SK-N-SH treated with all-trans-retinoic acid at 6 μM for 48 hours (cell line): ENCODE results near the gene ECE1.
A peak's percentile ranks its signal among the peaks of the same experiment; 100 is the strongest.

Experiments
- ATAC-seq: fragments of 200-7000 bp; cut with Tn5 transposase; 3 replicates; pipeline ENCODE4 v1.9.1; 2020; ENCODE audit warnings: mild to moderate bottlenecking, moderate library complexity
- BACH2 ChIP-seq: fragments of 250-450 bp; sonication (Bioruptor Pico); IDR thresholded peaks from 2 replicates; pipeline ENCODE4 v1.9.0; 2021; ENCODE audit warnings: mild to moderate bottlenecking, borderline replicate concordance
- CSDC2 ChIP-seq: fragments of 250-450 bp; sonication (Bioruptor Pico); IDR thresholded peaks from 2 replicates; pipeline ENCODE4 v1.5.0; 2020; ENCODE audit warnings: mild to moderate bottlenecking, moderate library complexity
- ESRRG ChIP-seq: fragments of 250-450 bp; sonication (Bioruptor Pico); IDR thresholded peaks from 2 replicates; pipeline ENCODE4 v1.6.1; 2021; ENCODE audit warnings: mild to moderate bottlenecking
- GLIS3 ChIP-seq: fragments of 250-450 bp; sonication (Bioruptor Pico); IDR thresholded peaks from 2 replicates; pipeline ENCODE4 v1.5.0; 2020; ENCODE audit warnings: mild to moderate bottlenecking, moderate library complexity
- ISL1 ChIP-seq: fragments of 250-450 bp; sonication (Bioruptor Pico); IDR thresholded peaks from 2 replicates; pipeline ENCODE4 v2.1.2; 2022; ENCODE audit warnings: mild to moderate bottlenecking, moderate library complexity
- OSR1 ChIP-seq: fragments of 250-450 bp; sonication (Bioruptor Pico); IDR thresholded peaks from 2 replicates; pipeline ENCODE4 v1.8.0; 2022; ENCODE audit warnings: moderate library complexity, mild to moderate bottlenecking, inconsistent platforms
- PPARA ChIP-seq: fragments of 250-450 bp; sonication (Bioruptor Pico); IDR thresholded peaks from 2 replicates; pipeline ENCODE4 v1.5.0; 2020; ENCODE audit warnings: mild to moderate bottlenecking, borderline replicate concordance
- RARB ChIP-seq: fragments of 250-450 bp; sonication (Bioruptor Pico); IDR thresholded peaks from 2 replicates; pipeline ENCODE4 v1.8.0; 2021; ENCODE audit warnings: mild to moderate bottlenecking, moderate library complexity
- SNAI2 ChIP-seq: fragments of 250-450 bp; sonication (Bioruptor Pico); IDR thresholded peaks from 2 replicates; pipeline ENCODE4 v1.5.0; 2020; ENCODE audit warnings: mild to moderate bottlenecking, moderate library complexity
- TOX ChIP-seq: fragments of 250-450 bp; sonication (Bioruptor Pico); IDR thresholded peaks from 2 replicates; pipeline ENCODE4 v1.8.0; 2021; ENCODE audit warnings: mild to moderate bottlenecking, moderate library complexity, borderline replicate concordance
- ZC3H10 ChIP-seq: fragments of 250-450 bp; sonication (Bioruptor Pico); IDR thresholded peaks from 2 replicates; pipeline ENCODE4 v1.5.1; 2021; ENCODE audit warnings: mild to moderate bottlenecking, moderate library complexity
- ZNF565 ChIP-seq: fragments of 450-650 bp; formaldehyde crosslinking; conservative IDR thresholded peaks from 2 replicates; pipeline ENCODE4 v1.5.0; 2020; ENCODE audit warnings: low read depth, mild to moderate bottlenecking, moderate library complexity
- ZNF70 ChIP-seq: fragments of 450-650 bp; formaldehyde crosslinking; IDR thresholded peaks from 2 replicates; pipeline ENCODE4 v1.5.0; 2020; ENCODE audit warnings: mild to moderate bottlenecking, moderate library complexity
- ZNF8 ChIP-seq: fragments of 450-650 bp; formaldehyde crosslinking; IDR thresholded peaks from 2 replicates; pipeline ENCODE4 v1.5.0; 2020; ENCODE audit warnings: mild to moderate bottlenecking, moderate library complexity
- TF ChIP-seq, protein P1 (sequence below): fragments of 250-450 bp; sonication (Bioruptor Pico); IDR thresholded peaks from 2 replicates; pipeline ENCODE4 v1.5.1; 2021; ENCODE audit warnings: mild to moderate bottlenecking, moderate library complexity
- TF ChIP-seq, protein P2 (sequence below): fragments of 250-450 bp; sonication (Bioruptor Pico); IDR thresholded peaks from 2 replicates; pipeline ENCODE4 v1.8.0; 2020; ENCODE audit warnings: mild to moderate bottlenecking, moderate library complexity, borderline replicate concordance
- TF ChIP-seq, protein P3 (sequence below): fragments of 250-450 bp; sonication (Bioruptor Pico); IDR thresholded peaks from 2 replicates; pipeline ENCODE4 v1.5.0; 2020; ENCODE audit warnings: mild to moderate bottlenecking, moderate library complexity
- TF ChIP-seq, protein P4 (sequence below): fragments of 250-450 bp; sonication (Bioruptor Pico); IDR thresholded peaks from 2 replicates; pipeline ENCODE4 v1.8.0; 2021; ENCODE audit warnings: low read depth, mild to moderate bottlenecking, moderate library complexity, borderline replicate concordance
- TF ChIP-seq, protein P5 (sequence below): fragments of 250-450 bp; sonication (Bioruptor Pico); IDR thresholded peaks from 2 replicates; pipeline ENCODE4 v1.5.1; 2020; ENCODE audit warnings: low read depth, mild to moderate bottlenecking, moderate library complexity

The ECE1 gene

DNA sequence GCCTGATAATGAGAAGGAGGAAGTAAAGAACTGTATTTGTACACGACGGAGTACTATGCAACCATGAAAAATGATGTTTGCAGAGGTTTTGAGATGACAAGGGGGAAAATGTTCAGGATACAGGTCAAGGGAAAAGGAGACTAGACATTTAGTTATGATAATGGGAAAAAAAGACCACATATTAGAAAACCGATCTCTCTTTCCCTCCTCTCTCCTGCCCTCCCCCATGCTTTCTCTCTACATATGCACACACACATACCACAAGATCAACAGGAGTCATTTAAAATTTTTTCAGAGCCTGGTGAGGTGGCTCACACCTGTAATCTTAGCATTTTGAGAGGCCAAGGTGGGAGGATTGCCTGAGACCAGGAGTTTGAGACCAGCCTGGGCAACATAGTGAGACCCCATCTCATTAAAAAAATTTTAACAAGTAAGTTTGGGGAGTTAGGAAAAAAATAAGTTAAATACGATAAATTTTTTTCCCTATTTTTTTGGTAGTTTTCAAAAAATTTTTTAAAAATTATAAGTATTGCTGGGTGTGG lies 44.5 kb downstream of the ECE1 start:
- TF ChIP-seq CSDC2 (CRISPR knock-in tag) (no peak), ESRRG (no peak), RARB (no peak), SNAI2 (CRISPR knock-in tag) (no peak), GLIS3 (CRISPR knock-in tag) (no peak), ZNF8 (no peak), ZC3H10 (CRISPR knock-in tag) (no peak), ISL1 (CRISPR knock-in tag) (no peak)
- TF ChIP-seq, protein P1, sequence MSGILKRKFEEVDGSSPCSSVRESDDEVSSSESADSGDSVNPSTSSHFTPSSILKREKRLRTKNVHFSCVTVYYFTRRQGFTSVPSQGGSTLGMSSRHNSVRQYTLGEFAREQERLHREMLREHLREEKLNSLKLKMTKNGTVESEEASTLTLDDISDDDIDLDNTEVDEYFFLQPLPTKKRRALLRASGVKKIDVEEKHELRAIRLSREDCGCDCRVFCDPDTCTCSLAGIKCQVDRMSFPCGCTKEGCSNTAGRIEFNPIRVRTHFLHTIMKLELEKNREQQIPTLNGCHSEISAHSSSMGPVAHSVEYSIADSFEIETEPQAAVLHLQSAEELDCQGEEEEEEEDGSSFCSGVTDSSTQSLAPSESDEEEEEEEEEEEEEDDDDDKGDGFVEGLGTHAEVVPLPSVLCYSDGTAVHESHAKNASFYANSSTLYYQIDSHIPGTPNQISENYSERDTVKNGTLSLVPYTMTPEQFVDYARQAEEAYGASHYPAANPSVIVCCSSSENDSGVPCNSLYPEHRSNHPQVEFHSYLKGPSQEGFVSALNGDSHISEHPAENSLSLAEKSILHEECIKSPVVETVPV = no peak
- TF ChIP-seq, protein P2, sequence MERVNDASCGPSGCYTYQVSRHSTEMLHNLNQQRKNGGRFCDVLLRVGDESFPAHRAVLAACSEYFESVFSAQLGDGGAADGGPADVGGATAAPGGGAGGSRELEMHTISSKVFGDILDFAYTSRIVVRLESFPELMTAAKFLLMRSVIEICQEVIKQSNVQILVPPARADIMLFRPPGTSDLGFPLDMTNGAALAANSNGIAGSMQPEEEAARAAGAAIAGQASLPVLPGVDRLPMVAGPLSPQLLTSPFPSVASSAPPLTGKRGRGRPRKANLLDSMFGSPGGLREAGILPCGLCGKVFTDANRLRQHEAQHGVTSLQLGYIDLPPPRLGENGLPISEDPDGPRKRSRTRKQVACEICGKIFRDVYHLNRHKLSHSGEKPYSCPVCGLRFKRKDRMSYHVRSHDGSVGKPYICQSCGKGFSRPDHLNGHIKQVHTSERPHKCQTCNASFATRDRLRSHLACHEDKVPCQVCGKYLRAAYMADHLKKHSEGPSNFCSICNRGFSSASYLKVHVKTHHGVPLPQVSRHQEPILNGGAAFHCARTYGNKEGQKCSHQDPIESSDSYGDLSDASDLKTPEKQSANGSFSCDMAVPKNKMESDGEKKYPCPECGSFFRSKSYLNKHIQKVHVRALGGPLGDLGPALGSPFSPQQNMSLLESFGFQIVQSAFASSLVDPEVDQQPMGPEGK (CRISPR knock-in tag) = no peak
- TF ChIP-seq, protein P3, sequence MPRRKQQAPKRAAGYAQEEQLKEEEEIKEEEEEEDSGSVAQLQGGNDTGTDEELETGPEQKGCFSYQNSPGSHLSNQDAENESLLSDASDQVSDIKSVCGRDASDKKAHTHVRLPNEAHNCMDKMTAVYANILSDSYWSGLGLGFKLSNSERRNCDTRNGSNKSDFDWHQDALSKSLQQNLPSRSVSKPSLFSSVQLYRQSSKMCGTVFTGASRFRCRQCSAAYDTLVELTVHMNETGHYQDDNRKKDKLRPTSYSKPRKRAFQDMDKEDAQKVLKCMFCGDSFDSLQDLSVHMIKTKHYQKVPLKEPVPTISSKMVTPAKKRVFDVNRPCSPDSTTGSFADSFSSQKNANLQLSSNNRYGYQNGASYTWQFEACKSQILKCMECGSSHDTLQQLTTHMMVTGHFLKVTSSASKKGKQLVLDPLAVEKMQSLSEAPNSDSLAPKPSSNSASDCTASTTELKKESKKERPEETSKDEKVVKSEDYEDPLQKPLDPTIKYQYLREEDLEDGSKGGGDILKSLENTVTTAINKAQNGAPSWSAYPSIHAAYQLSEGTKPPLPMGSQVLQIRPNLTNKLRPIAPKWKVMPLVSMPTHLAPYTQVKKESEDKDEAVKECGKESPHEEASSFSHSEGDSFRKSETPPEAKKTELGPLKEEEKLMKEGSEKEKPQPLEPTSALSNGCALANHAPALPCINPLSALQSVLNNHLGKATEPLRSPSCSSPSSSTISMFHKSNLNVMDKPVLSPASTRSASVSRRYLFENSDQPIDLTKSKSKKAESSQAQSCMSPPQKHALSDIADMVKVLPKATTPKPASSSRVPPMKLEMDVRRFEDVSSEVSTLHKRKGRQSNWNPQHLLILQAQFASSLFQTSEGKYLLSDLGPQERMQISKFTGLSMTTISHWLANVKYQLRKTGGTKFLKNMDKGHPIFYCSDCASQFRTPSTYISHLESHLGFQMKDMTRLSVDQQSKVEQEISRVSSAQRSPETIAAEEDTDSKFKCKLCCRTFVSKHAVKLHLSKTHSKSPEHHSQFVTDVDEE = no peak
- no peak for ATAC-seq

DNA sequence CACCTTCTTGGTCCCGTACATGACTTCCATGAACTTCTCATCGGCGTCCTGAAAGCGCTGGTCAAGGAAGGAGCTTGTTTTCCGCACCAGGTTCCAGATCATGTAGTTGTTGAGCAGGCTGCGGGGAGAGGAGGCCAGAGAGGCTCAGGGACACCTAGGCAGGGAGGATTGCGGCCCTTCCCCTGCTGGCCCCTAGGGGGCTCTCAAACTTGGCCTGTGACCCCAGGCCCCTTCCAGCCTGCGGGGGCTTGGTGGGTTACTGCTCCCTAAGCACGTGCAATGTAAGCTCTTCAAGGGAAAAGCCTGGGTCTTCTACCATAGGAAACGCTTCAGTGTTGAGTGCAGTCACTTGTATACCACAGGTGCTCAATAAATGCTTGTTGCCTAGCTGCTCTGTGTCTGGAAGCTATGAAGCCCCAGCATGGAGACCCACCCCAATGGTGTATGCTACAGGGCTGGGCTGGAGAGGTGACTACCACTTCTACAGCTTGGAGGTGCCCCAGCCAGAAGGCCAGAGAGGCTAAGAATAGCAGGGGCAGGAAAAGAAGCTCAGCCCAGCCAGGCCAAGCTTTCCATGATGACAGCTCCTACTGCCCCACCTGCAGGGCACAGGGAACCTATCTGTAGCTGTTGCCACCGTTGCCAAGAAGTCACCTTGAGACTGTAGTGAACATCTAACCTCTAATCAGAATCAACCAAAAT lies 45.1 kb downstream of the ECE1 start:
- ATAC-seq = 0 out of 3 replicates have a peak, but pooled peaks have one; percentile 49

DNA sequence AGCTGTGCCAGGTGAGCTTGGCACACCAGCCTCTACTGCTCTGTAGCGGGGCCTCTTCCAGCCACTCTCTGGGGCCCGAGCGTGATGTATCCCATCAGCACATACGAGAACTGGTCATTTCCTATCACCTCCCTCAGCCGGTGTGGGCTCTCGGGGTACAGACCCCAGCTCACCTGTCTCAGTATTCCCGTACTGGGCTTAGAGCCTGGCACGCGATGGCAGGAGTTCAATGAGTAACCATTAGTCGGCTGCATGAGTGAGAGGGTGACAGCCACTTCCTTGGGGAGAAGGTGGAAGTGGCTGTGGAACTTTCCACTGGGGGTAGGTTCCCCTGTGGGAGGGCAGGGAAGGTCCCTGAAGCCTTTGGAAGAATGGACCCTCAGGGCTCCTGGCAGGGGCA lies 46.1 kb downstream of the ECE1 start:
- TF ChIP-seq GLIS3 (CRISPR knock-in tag) (no peak), BACH2 (no peak), ZNF565 (CRISPR knock-in tag) (no peak), CSDC2 (CRISPR knock-in tag) (no peak), PPARA (CRISPR knock-in tag) (no peak)
- TF ChIP-seq, protein P4, sequence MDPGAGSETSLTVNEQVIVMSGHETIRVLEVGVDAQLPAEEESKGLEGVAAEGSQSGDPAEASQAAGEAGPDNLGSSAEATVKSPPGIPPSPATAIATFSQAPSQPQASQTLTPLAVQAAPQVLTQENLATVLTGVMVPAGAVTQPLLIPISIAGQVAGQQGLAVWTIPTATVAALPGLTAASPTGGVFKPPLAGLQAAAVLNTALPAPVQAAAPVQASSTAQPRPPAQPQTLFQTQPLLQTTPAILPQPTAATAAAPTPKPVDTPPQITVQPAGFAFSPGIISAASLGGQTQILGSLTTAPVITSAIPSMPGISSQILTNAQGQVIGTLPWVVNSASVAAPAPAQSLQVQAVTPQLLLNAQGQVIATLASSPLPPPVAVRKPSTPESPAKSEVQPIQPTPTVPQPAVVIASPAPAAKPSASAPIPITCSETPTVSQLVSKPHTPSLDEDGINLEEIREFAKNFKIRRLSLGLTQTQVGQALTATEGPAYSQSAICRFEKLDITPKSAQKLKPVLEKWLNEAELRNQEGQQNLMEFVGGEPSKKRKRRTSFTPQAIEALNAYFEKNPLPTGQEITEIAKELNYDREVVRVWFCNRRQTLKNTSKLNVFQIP = no peak

More for the DNA sequence above, 45.1 kb downstream of the ECE1 start:
- TF ChIP-seq ZNF70 (CRISPR knock-in tag) (no peak), ZNF565 (CRISPR knock-in tag) (no peak), OSR1 (CRISPR knock-in tag) (no peak), TOX (CRISPR knock-in tag) (no peak), BACH2 (no peak), RARB (no peak), ESRRG (no peak)
- TF ChIP-seq, protein P4 = no peak
- TF ChIP-seq, protein P1 = no peak
- TF ChIP-seq, protein P5, sequence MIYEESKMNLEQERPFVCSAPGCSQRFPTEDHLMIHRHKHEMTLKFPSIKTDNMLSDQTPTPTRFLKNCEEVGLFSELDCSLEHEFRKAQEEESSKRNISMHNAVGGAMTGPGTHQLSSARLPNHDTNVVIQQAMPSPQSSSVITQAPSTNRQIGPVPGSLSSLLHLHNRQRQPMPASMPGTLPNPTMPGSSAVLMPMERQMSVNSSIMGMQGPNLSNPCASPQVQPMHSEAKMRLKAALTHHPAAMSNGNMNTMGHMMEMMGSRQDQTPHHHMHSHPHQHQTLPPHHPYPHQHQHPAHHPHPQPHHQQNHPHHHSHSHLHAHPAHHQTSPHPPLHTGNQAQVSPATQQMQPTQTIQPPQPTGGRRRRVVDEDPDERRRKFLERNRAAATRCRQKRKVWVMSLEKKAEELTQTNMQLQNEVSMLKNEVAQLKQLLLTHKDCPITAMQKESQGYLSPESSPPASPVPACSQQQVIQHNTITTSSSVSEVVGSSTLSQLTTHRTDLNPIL (CRISPR knock-in tag) = no peak
- TF ChIP-seq, all 23 proteins: peak for 0

More for the DNA sequence above, 46.1 kb downstream of the ECE1 start:
- ATAC-seq = no peak
